K562 (cell line): ENCODE measurements around the gene GLG1. TPM values are rescaled to one million over a fixed set of nuclear protein-coding genes. Genes with fewer than 3 reads are reported as not detected.

Source experiments
- ARNT ChIP-seq, 2 experiments: fragments of 450-650 bp; IDR thresholded peaks; 2 replicates each; pipeline ENCODE4 v1.6.1; 2016; ENCODE audit warnings: mild to moderate bottlenecking in 1 of 2
- CAMTA2 ChIP-seq: fragments of 250-450 bp; sonication (Bioruptor Pico); conservative IDR thresholded peaks from 2 replicates; pipeline ENCODE4 v1.5.1; 2022
- ELF1 ChIP-seq: fragments of 200-800 bp; sonication (Bioruptor generic); IDR thresholded peaks from 2 replicates; pipeline ENCODE4 v1.6.1; 2016; ENCODE audit warnings: missing genetic modification characterization, missing compliant biosample characterization
- FOSL1 ChIP-seq: fragments of 200-800 bp; sonication (Bioruptor generic); conservative IDR thresholded peaks from 2 replicates; pipeline ENCODE4 v1.6.1; 2016; ENCODE audit warnings: missing genetic modification characterization, missing compliant biosample characterization
- GATAD2A ChIP-seq: fragments of 450-650 bp; IDR thresholded peaks from 2 replicates; pipeline ENCODE4 v1.6.1; 2017
- HSF4 ChIP-seq: fragments of 250-450 bp; sonication (Bioruptor Pico); IDR thresholded peaks from 2 replicates; pipeline ENCODE4 v2.1.2; 2022; ENCODE audit warnings: mild to moderate bottlenecking, moderate library complexity, borderline replicate concordance
- MTA3 ChIP-seq: fragments of 450-650 bp; formaldehyde crosslinking; IDR thresholded peaks from 2 replicates; pipeline ENCODE4 v1.6.1; 2017; ENCODE audit warnings: mild to moderate bottlenecking, borderline replicate concordance
- NR2C2 ChIP-seq, 2 experiments: fragments of 200-800 bp in 1 of 2; sonication (Bioruptor generic) in 1 of 2; sonication (generic) in 1 of 2; formaldehyde crosslinking in 1 of 2; IDR thresholded peaks; 2 replicates each; pipeline versions ENCODE4 v1.6.1 to v1.8.0; 2016 to 2022; ENCODE audit warnings: mild to moderate bottlenecking in 1 of 2, missing compliant biosample characterization in 1 of 2, missing genetic modification characterization in 1 of 2, missing genetic modification reagents in 1 of 2
- OTX1 ChIP-seq: fragments of 450-650 bp; formaldehyde crosslinking; IDR thresholded peaks from 2 replicates; pipeline ENCODE4 v1.4.0; 2022; ENCODE audit warnings: mild to moderate bottlenecking
- SMARCA5 ChIP-seq: fragments of 450-650 bp; IDR thresholded peaks from 2 replicates; pipeline ENCODE4 v1.6.1; 2016
- STAT5A ChIP-seq: IDR thresholded peaks from 2 replicates; pipeline ENCODE4 v1.6.1; 2012; ENCODE audit warnings: low read length, inconsistent platforms, borderline replicate concordance
- TBL1XR1 ChIP-seq, 2 experiments: IDR thresholded peaks; 2 replicates each; pipeline ENCODE4 v1.6.1; 2012; ENCODE audit warnings: improper control_type of control experiment in 2 of 2, low read length in 2 of 2, mild to moderate bottlenecking in 1 of 2
- TCF7 ChIP-seq: sonication (generic); IDR thresholded peaks from 2 replicates; pipeline ENCODE4 v1.6.1; 2016; ENCODE audit warnings: antibody characterized with exemption, borderline replicate concordance
- TEAD2 ChIP-seq: fragments of 450-650 bp; IDR thresholded peaks from 2 replicates; pipeline ENCODE4 v1.6.1; 2016; ENCODE audit warnings: missing genetic modification characterization, control low read depth, missing compliant biosample characterization
- TEAD4 ChIP-seq, 2 experiments: sonication (generic) in 1 of 2; formaldehyde crosslinking in 1 of 2; IDR thresholded peaks; 2 replicates each; pipeline versions ENCODE4 v1.6.1 to v1.8.0; 2012 to 2022; ENCODE audit warnings: borderline replicate concordance in 1 of 2, inconsistent platforms in 1 of 2, low read length in 1 of 2, mild to moderate bottlenecking in 1 of 2, missing genetic modification reagents in 1 of 2
- TRIM24 ChIP-seq, 2 experiments: fragments of 450-650 bp; IDR thresholded peaks; 2 replicates each; pipeline ENCODE4 v1.6.1; 2016
- YY1 ChIP-seq, 3 experiments: IDR thresholded peaks; 2 replicates each; pipeline ENCODE4 v1.6.1; 2011; ENCODE audit warnings: low read length in 2 of 3, mild to moderate bottlenecking in 2 of 3, moderate library complexity in 2 of 3, borderline replicate concordance in 1 of 3, control low read depth in 1 of 3, low read depth in 1 of 3; ENCODE audit not compliant: insufficient read depth in 3 of 3, insufficient replicate concordance in 2 of 3, control insufficient read depth in 1 of 3, insufficient read length in 1 of 3; ENCODE audit errors: extremely low read depth in 1 of 3
- ZEB2 ChIP-seq: fragments of 450-650 bp; IDR thresholded peaks from 2 replicates; pipeline ENCODE4 v1.6.1; 2016
- ZNF197 ChIP-seq: fragments of 200-800 bp; sonication (Bioruptor generic); IDR thresholded peaks from 2 replicates; pipeline ENCODE4 v1.6.1; 2016; ENCODE audit warnings: low read depth, missing genetic modification characterization, missing compliant biosample characterization
- ZNF589 ChIP-seq: fragments of 200-800 bp; sonication (Bioruptor generic); IDR thresholded peaks from 2 replicates; pipeline ENCODE4 v1.6.1; 2016; ENCODE audit warnings: low read depth, missing genetic modification characterization, missing compliant biosample characterization
- ZNF764 ChIP-seq: fragments of 250-450 bp; sonication (Bioruptor Pico); IDR thresholded peaks from 2 replicates; pipeline ENCODE4 v1.4.0; 2020; ENCODE audit warnings: low read depth, mild to moderate bottlenecking, moderate library complexity
- polyA plus RNA-seq, 8 experiments: library from polyadenylated mRNA; depleted of rRNA in 4 of 8; stranded (reverse) in 5 of 8; unstranded in 3 of 8; fragments of >200 nt; fragmentation: Nextera tagmentation in 2 of 8; fragmentation: Illumina TruSeq in 1 of 8; extraction: Ambion mirVana in 2 of 8; extraction: Trizol in 1 of 8; gene quantifications; 2 replicates each; pipeline versions ENCODE4 v1.2.1 to v1.2.3, GENCODE V29; 2011 to 2014; ENCODE audit warnings: inconsistent platforms in 1 of 8, missing spikeins in 1 of 8
- total RNA-seq, 7 experiments: library from RNA; depleted of rRNA in 6 of 7; stranded (reverse); fragments of >200 nt in 6 of 7; fragmentation: Illumina TruSeq in 2 of 7; extraction: Trizol in 2 of 7; gene quantifications; 2 replicates each; pipeline versions ENCODE4 v1.2.1 to v1.2.3, GENCODE V29; 2011 to 2021; ENCODE audit warnings: low replicate concordance in 1 of 7
- TF ChIP-seq, protein P1 (sequence below): fragments of 250-450 bp; sonication (Bioruptor Pico); IDR thresholded peaks from 2 replicates; pipeline ENCODE4 v1.8.0; 2022; ENCODE audit warnings: inconsistent platforms, mild to moderate bottlenecking, moderate library complexity, borderline replicate concordance
- TF ChIP-seq, protein P2 (sequence below), 2 experiments: fragments of 450-650 bp; IDR thresholded peaks; 2 replicates each; pipeline ENCODE4 v1.6.1; 2016
- TF ChIP-seq, protein P3 (sequence below): sonication (generic); formaldehyde crosslinking; IDR thresholded peaks from 2 replicates; pipeline ENCODE4 v1.9.0; 2022; ENCODE audit warnings: mild to moderate bottlenecking, missing genetic modification reagents

GLG1 gene
- total and polyA plus RNA-seq, 9 of the 15 experiments (the other 6 are each of a cell fraction or from before 2014, with no cell fraction given): 6.2 to 36.0 (median 23.6) TPM

DNA sequence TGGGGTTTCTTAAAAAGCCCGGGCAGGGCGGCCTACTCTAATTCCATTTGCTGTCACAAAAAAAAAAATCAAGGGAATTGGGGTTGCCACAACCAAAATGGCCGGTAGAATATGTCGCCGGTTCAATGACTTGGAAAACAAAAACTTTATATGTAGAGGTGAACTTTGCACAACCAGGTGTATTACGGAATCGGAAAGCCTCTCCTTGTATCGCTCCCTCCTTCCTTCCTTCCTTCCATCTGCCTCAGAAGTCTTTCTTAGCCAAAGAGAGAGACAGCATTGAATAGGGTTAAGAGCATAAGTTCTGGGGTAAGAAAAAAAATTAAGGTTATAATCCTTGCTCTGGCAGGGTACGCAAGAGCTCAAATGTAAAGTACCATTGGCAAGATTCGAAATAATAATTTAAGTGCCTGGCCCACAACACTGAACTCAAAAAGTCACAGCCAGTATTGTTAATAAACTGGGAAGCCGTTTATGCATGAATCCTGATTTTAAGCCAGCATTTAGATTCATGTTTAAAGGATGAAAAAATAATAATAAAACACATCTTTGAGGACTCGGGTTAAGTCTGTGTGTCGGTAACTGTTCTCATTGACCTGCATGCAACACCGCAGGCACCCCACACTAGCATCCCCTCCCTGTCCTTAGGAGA lies 522 bp upstream of the GLG1 start (continued):
- TF ChIP-seq YY1 (IDR thresholded peaks at IDR 0.05; ENCODE audit: borderline replicate concordance in 1 of 3, control insufficient read depth in 1 of 3, extremely low read depth in 1 of 3, insufficient read depth in 3 of 3, insufficient read length in 1 of 3, insufficient replicate concordance in 2 of 3, low read depth in 1 of 3, low read length in 2 of 3): peak in 1 of 3 experiments; percentile 92
- TF ChIP-seq GATAD2A: no peak
- no peak for TF ChIP-seq TEAD2
- no peak for TF ChIP-seq OTX1
- TF ChIP-seq SMARCA5: no peak
- 0 out of 2 replicates have a peak, but pooled peaks have one; percentile 48 for TF ChIP-seq ZNF589 (CRISPR knock-in tag)
- TF ChIP-seq FOSL1 (tag): 0 out of 2 replicates have a peak, but pooled peaks have one; percentile 13
- no peak for TF ChIP-seq CAMTA2 (CRISPR knock-in tag)
- 0 out of 4 replicates have a peak, but pooled peaks of 1 of the 2 experiments have one; percentile 29 for TF ChIP-seq TRIM24 (IDR thresholded peaks at IDR 0.05)
- no peak; the same call in 1 of the 2 replicates for TF ChIP-seq MTA3
- peak in 1 of 2 experiments; percentile 76; a peak in 2 of 4 replicates for TF ChIP-seq ARNT (IDR thresholded peaks at IDR 0.05)
- TF ChIP-seq, protein P1, sequence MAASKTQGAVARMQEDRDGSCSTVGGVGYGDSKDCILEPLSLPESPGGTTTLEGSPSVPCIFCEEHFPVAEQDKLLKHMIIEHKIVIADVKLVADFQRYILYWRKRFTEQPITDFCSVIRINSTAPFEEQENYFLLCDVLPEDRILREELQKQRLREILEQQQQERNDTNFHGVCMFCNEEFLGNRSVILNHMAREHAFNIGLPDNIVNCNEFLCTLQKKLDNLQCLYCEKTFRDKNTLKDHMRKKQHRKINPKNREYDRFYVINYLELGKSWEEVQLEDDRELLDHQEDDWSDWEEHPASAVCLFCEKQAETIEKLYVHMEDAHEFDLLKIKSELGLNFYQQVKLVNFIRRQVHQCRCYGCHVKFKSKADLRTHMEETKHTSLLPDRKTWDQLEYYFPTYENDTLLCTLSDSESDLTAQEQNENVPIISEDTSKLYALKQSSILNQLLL (CRISPR knock-in tag): no peak
- no peak for TF ChIP-seq HSF4 (CRISPR knock-in tag)
- 0 out of 4 replicates have a peak, but pooled peaks of 1 of the 2 experiments have one; percentile 22 for TF ChIP-seq TBL1XR1 (IDR thresholded peaks at IDR 0.05; ENCODE audit: low read length in 2 of 2)
- TF ChIP-seq TCF7: no peak
- TF ChIP-seq STAT5A: peak; percentile 10; the same call in 1 of the 2 replicates
- TF ChIP-seq, protein P2, sequence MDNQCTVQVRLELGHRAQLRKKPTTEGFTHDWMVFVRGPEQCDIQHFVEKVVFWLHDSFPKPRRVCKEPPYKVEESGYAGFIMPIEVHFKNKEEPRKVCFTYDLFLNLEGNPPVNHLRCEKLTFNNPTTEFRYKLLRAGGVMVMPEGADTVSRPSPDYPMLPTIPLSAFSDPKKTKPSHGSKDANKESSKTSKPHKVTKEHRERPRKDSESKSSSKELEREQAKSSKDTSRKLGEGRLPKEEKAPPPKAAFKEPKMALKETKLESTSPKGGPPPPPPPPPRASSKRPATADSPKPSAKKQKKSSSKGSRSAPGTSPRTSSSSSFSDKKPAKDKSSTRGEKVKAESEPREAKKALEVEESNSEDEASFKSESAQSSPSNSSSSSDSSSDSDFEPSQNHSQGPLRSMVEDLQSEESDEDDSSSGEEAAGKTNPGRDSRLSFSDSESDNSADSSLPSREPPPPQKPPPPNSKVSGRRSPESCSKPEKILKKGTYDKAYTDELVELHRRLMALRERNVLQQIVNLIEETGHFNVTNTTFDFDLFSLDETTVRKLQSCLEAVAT (IDR thresholded peaks at IDR 0.05): no peak
- no peak for TF ChIP-seq TEAD4 (IDR thresholded peaks at IDR 0.05; ENCODE audit: low read length)
- no peak for TF ChIP-seq TEAD4 (CRISPR knock-in tag; IDR thresholded peaks at IDR 0.05; ENCODE audit: borderline replicate concordance)
- TF ChIP-seq ZEB2: peak; percentile 70; the same call in 1 of the 2 replicates
- TF ChIP-seq NR2C2 (CRISPR knock-in tag; IDR thresholded peaks at IDR 0.05): no peak
- peak; percentile 99 for TF ChIP-seq NR2C2 (tag; IDR thresholded peaks at IDR 0.05)
- no peak for TF ChIP-seq ZNF764 (CRISPR knock-in tag)
- TF ChIP-seq, protein P3, sequence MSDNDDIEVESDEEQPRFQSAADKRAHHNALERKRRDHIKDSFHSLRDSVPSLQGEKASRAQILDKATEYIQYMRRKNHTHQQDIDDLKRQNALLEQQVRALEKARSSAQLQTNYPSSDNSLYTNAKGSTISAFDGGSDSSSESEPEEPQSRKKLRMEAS (CRISPR knock-in tag): no peak
- peak; percentile 50; the same call in 1 of the 2 replicates for TF ChIP-seq ELF1 (tag)
- no peak for TF ChIP-seq ZNF197
